PC-9 (cell line): ENCODE results near the gene ARL3. TPM values are rescaled to one million over a fixed set of nuclear protein-coding genes. Genes with fewer than 3 reads are reported as not detected.

Experiments used
- BruUV-seq: library from RNA; stranded (reverse); fragments of 400-500 nt; replicated peaks from 2 replicates; lab custom pipeline; 2021; lab: Mats Ljungman, UMichigan
- CTCF ChIA-PET: fragments of 300-600 bp; sonication (Branson Sonifier 250); formaldehyde crosslinking; loops from one replicate; lab custom pipeline; 2022; ENCODE audit warnings: antibody characterized with exemption; lab: Charles Lee
- POLR2A ChIA-PET: fragments of 300-600 bp; sonication (Branson Sonifier 250); formaldehyde crosslinking; loops from one replicate; lab custom pipeline; 2022; ENCODE audit warnings: antibody characterized with exemption; ENCODE audit not compliant: unreplicated experiment; lab: Charles Lee
- DNase-seq, 2 experiments: peaks; one replicate each; pipeline versions ENCODE4 v3.0.0 to v3.0.0-alpha.2; 2015 to 2022; ENCODE audit warnings: mixed read lengths in 1 of 2
- H2AFZ ChIP-seq: fragments of 200-600 bp; sonication (generic); 2 replicates; pipeline ENCODE4 v1.8.1; 2017; ENCODE audit warnings: antibody characterized with exemption
- H3F3A ChIP-seq: fragments of 200-600 bp; sonication (generic); 2 replicates; pipeline ENCODE4 v1.8.1; 2017; ENCODE audit warnings: antibody characterized with exemption, mild to moderate bottlenecking, low read depth; ENCODE audit not compliant: insufficient read depth
- H3K27ac ChIP-seq: fragments of 200-600 bp; sonication (generic); 2 replicates; pipeline ENCODE4 v1.6.1; 2016; ENCODE audit warnings: mixed run types
- H3K27me3 ChIP-seq: fragments of 200-600 bp; sonication (generic); 2 replicates; pipeline ENCODE4 v1.6.1; 2016; ENCODE audit warnings: low read depth, mixed run types; ENCODE audit not compliant: insufficient read depth
- H3K36me3 ChIP-seq: fragments of 200-600 bp; sonication (generic); 2 replicates; pipeline ENCODE4 v1.6.1; 2016; ENCODE audit warnings: low read depth, mixed run types
- H3K4me1 ChIP-seq: fragments of 200-600 bp; sonication (generic); replicated peaks from 2 replicates; pipeline ENCODE4 v1.6.1; 2016; ENCODE audit warnings: mixed run types; ENCODE audit not compliant: insufficient read depth
- H3K4me2 ChIP-seq: fragments of 200-600 bp; sonication (generic); 2 replicates; pipeline ENCODE4 v1.6.1; 2017; ENCODE audit warnings: mixed run types
- H3K4me3 ChIP-seq: fragments of 200-600 bp; sonication (generic); 2 replicates; pipeline ENCODE4 v1.6.1; 2016; ENCODE audit warnings: mixed run types
- H3K79me2 ChIP-seq: fragments of 200-600 bp; sonication (generic); 2 replicates; pipeline ENCODE4 v1.6.1; 2017; ENCODE audit warnings: low read depth, mixed run types
- H3K9me2 ChIP-seq: fragments of 200-600 bp; sonication (generic); 2 replicates; pipeline ENCODE4 v1.8.1; 2017; ENCODE audit warnings: mild to moderate bottlenecking; ENCODE audit not compliant: insufficient read depth
- H3K9me3 ChIP-seq: fragments of 200-600 bp; sonication (generic); 2 replicates; pipeline ENCODE4 v1.8.1; 2016; ENCODE audit warnings: low read depth; ENCODE audit not compliant: insufficient read depth
- H4K20me1 ChIP-seq: fragments of 200-600 bp; sonication (generic); 2 replicates; pipeline ENCODE4 v1.8.1; 2017; ENCODE audit not compliant: insufficient read depth
- EZH2 ChIP-seq: fragments of 200-600 bp; sonication (generic); IDR thresholded peaks from 2 replicates; pipeline ENCODE4 v1.8.0; 2017; ENCODE audit warnings: antibody characterized with exemption, low read depth
- intact Hi-C: fragments of 100-400 bp; cut with micrococcal nuclease; formaldehyde crosslinking; loops from one replicate; pipeline ENCODE4 v1.10.0; 2022; ENCODE audit not compliant: unreplicated experiment
- total RNA-seq: library from RNA; stranded (reverse); gene quantifications from 2 replicates; pipeline ENCODE4 v1.2.3, GENCODE V29; 2021
- TF ChIP-seq, protein P1 (sequence below): fragments of 200-600 bp; sonication (generic); conservative IDR thresholded peaks from 2 replicates; pipeline ENCODE4 v1.6.1; 2017; ENCODE audit warnings: mixed run types, antibody characterized with exemption, mild to moderate bottlenecking, moderate library complexity

ARL3 gene
- total RNA-seq, 1 experiment from 2014 or later = 9.7 TPM

- H4K20me1 ChIP-seq = no peaks in the 10 kb centered on the region
- H3K79me2 ChIP-seq = no peaks in the 10 kb centered on the region
- ChIA-PET POLR2A (no interaction called here), CTCF (interaction anchor here (0.6 kb wide), 2 partner anchors 83 to 1055 kb away, joined by 3 to 4 read pairs; partner anchors contain the start of gene ARL3)
- H3K9me3 ChIP-seq = no peaks in the 10 kb centered on the region
- H3K4me2 ChIP-seq = peak overlapping the region; percentile 60
- no peak overlapping the region for H3K4me3 ChIP-seq
- no peaks in the 10 kb centered on the region for H3K36me3 ChIP-seq
- H3F3A ChIP-seq = peaks cover 48% of the 10 kb centered on the region
- no peaks in the 10 kb centered on the region for H3K9me2 ChIP-seq
- no peaks in the 10 kb centered on the region for H3K27me3 ChIP-seq
- H3K4me1 ChIP-seq = peaks cover 86% of the 10 kb centered on the region
- no TSS peak for BruUV-seq
- no peak overlapping the region for H2AFZ ChIP-seq
- intact Hi-C loops = no loop called here
- DNase-seq = no peak
- TF ChIP-seq, protein P1, sequence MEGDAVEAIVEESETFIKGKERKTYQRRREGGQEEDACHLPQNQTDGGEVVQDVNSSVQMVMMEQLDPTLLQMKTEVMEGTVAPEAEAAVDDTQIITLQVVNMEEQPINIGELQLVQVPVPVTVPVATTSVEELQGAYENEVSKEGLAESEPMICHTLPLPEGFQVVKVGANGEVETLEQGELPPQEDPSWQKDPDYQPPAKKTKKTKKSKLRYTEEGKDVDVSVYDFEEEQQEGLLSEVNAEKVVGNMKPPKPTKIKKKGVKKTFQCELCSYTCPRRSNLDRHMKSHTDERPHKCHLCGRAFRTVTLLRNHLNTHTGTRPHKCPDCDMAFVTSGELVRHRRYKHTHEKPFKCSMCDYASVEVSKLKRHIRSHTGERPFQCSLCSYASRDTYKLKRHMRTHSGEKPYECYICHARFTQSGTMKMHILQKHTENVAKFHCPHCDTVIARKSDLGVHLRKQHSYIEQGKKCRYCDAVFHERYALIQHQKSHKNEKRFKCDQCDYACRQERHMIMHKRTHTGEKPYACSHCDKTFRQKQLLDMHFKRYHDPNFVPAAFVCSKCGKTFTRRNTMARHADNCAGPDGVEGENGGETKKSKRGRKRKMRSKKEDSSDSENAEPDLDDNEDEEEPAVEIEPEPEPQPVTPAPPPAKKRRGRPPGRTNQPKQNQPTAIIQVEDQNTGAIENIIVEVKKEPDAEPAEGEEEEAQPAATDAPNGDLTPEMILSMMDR = no peak
- TF ChIP-seq EZH2 = no peak
- peak overlapping the region; percentile 84 for H3K27ac ChIP-seq
Observed at GRCh38 chr10:102630663-102631062, 83.5 kb downstream of the ARL3 start.

- peak overlapping the region; percentile 23; the same call in 1 of the 2 replicates for H3K4me3 ChIP-seq
- CTCF ChIA-PET = interaction anchor here (0.6 to 1.1 kb wide), 3 partner anchors 40 to 1054 kb away, joined by 3 to 4 read pairs (median 4); partner anchors contain the start of gene ARL3
- peaks cover 79% of the 10 kb centered on the region for H3K4me1 ChIP-seq
- no peaks in the 10 kb centered on the region for H3K9me2 ChIP-seq
- intact Hi-C loops = loop anchor here (1.0 to 2.0 kb wide), 3 partner anchors 13 to 25 kb away; no protein-coding TSS in a partner anchor
- BruUV-seq = TSS peak; percentile 28
- no peaks in the 10 kb centered on the region for H3K27me3 ChIP-seq
- no peak overlapping the region for H2AFZ ChIP-seq
- peak overlapping the region; percentile 84 for H3K27ac ChIP-seq
- TF ChIP-seq, protein P1 = no peak
- no peak for TF ChIP-seq EZH2
- peak; percentile 85 to 88 for DNase-seq
- no peaks in the 10 kb centered on the region for H4K20me1 ChIP-seq
- H3K9me3 ChIP-seq = no peaks in the 10 kb centered on the region
- peaks cover 48% of the 10 kb centered on the region for H3F3A ChIP-seq
- no peaks in the 10 kb centered on the region for H3K79me2 ChIP-seq
- POLR2A ChIA-PET = interaction anchor here (0.6 to 0.7 kb wide), 3 partner anchors 24 to 288 kb away, joined by 3 to 8 read pairs (median 5); partner anchors contain the start of genes ARL3 and SFXN2
- peak overlapping the region; percentile 60 for H3K4me2 ChIP-seq
- no peaks in the 10 kb centered on the region for H3K36me3 ChIP-seq
Observed at GRCh38 chr10:102629661-102630614, 84.3 kb downstream of the ARL3 start.

GRCh38 chr10:102628451-102628911 is 85.7 kb downstream of the ARL3 start:
- Histone ChIP-seq H3K27ac (peak overlapping the region; percentile 84), H2AFZ (no peak overlapping the region), H3K79me2 (no peaks in the 10 kb centered on the region), H3K4me1 (peaks cover 64% of the 10 kb centered on the region), H3K9me3 (no peaks in the 10 kb centered on the region), H3K36me3 (no peaks in the 10 kb centered on the region), H3K4me2 (peak overlapping the region; percentile 60), H3K9me2 (no peaks in the 10 kb centered on the region), H3K27me3 (no peaks in the 10 kb centered on the region), H3K4me3 (no peak overlapping the region), H4K20me1 (no peaks in the 10 kb centered on the region), H3F3A (peaks cover 39% of the 10 kb centered on the region)
- BruUV-seq = TSS peak; percentile 79
- no peak for TF ChIP-seq EZH2
- TF ChIP-seq, protein P1 = no peak
- CTCF ChIA-PET = interaction anchor here (0.5 kb wide), 1 partner anchor 165 kb away, joined by 3 read pairs; no protein-coding TSS in a partner anchor
- peak; percentile 40 to 66 for DNase-seq
- POLR2A ChIA-PET = interaction anchor here (1.0 kb wide), 1 partner anchor 14 kb away, joined by 4 read pairs; no protein-coding TSS in a partner anchor
- intact Hi-C loops = loop anchor here (2.0 kb wide), 2 partner anchors 14 to 24 kb away; no protein-coding TSS in a partner anchor
